Activated CD4-positive, alpha-beta T cell treated with anti-CD3 and anti-CD28 coated beads for 4 hours (primary cell): ENCODE data around the gene BEND3.
"Not testable (repeated sequence)": the region's sequence is repeated elsewhere in the genome, so short reads cannot be mapped to it uniquely, and the experiment has no call there.

Experiments
- DNase-seq, 2 donors: peaks; one replicate each; pipeline ENCODE4 v3.0.0-alpha.2; 2020

The BEND3 gene

GRCh38 chr6:107120404-107120803 lies 5.1 kb upstream of the BEND3 start:
- DNase-seq = no peak

- no peak for DNase-seq
Measured at GRCh38 chr6:107118976-107119375, 3.7 kb upstream of the BEND3 start.

GRCh38 chr6:107118540-107118939 lies 3.2 kb upstream of the BEND3 start:
- not testable (repeated sequence) for DNase-seq

- no peak for DNase-seq
Measured at GRCh38 chr6:107116931-107117330, 1.6 kb upstream of the BEND3 start.

GRCh38 chr6:107116328-107116892 lies 1.1 kb upstream of the BEND3 start:
- DNase-seq = peak in 1 of 2 donors; percentile 3

GRCh38 chr6:107115695-107116327 lies 496 bp upstream of the BEND3 start:
- peak; percentile 30 to 46 for DNase-seq

GRCh38 chr6:107114213-107114925 lies 946 bp downstream of the BEND3 start:
- peak; percentile 68 for DNase-seq

- no peak for DNase-seq
Measured at GRCh38 chr6:107110200-107110599, 5.1 kb downstream of the BEND3 start.

GRCh38 chr6:107108201-107108890 lies 7.0 kb downstream of the BEND3 start:
- DNase-seq = no peak

- DNase-seq = no peak
Measured at GRCh38 chr6:107107791-107108190, 7.5 kb downstream of the BEND3 start.

- DNase-seq = no peak
Measured at GRCh38 chr6:107106165-107106564, 9.2 kb downstream of the BEND3 start.

GRCh38 chr6:107105511-107106116 lies 9.7 kb downstream of the BEND3 start:
- DNase-seq = no peak

GRCh38 chr6:107103082-107103481 lies 12.2 kb downstream of the BEND3 start:
- no peak for DNase-seq

- no peak for DNase-seq
Measured at GRCh38 chr6:107102414-107102805, 12.9 kb downstream of the BEND3 start.

GRCh38 chr6:107101686-107102413 lies 13.5 kb downstream of the BEND3 start:
- DNase-seq = no peak

GRCh38 chr6:107101211-107101610 lies 14.1 kb downstream of the BEND3 start:
- DNase-seq = no peak

- DNase-seq = peak; percentile 8 to 10
Measured at GRCh38 chr6:107098436-107099307, 16.6 kb downstream of the BEND3 start.

GRCh38 chr6:107084459-107084858 lies 30.9 kb downstream of the BEND3 start:
- not testable (repeated sequence) for DNase-seq

GRCh38 chr6:107083921-107084320 lies 31.4 kb downstream of the BEND3 start:
- no peak for DNase-seq

GRCh38 chr6:107083047-107083768 lies 32.1 kb downstream of the BEND3 start:
- DNase-seq = no peak

- DNase-seq = no peak
Measured at GRCh38 chr6:107082045-107082444, 33.3 kb downstream of the BEND3 start.
